AML-193 (cell line): ENCODE results near the gene RAP1GAP.
"Not testable (repeated sequence)": the region's sequence is repeated elsewhere in the genome, so short reads cannot be mapped to it uniquely, and the experiment has no call there.

Experiments
- DNase-seq, 2 experiments: peaks; one replicate each; lab custom pipeline; 2025; lab: John Stamatoyannopoulos, UW

RAP1GAP gene

DNA sequence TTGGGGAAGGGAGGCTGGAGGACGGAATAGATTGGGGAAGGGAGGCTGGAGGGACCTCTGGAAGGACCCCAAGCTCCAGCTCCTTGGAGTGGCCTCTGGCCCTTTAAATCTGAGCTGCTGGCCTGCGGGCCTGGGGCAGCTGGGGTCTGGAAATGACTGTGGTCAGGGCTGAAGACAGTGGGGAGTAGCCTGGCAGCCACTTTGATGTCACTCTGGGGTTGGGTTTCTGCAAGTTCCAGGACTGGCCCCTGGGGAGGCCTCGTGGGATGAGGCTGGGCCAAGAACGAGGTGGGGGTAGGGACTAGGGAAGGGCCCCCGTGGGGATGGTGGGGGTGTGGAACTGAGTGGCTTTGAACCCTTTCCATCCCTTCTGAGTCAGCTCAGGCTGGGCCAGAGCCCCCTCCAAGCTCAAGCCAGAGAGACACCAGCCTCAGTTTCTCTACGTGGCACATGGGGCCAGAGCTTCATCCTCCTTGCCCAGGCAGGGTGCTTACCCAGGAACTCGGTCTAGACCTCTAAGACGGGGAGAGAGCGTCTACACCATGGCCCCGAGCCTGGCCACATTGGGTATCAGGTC, 100.3 kb downstream of the RAP1GAP start:
- no peak for DNase-seq

DNA sequence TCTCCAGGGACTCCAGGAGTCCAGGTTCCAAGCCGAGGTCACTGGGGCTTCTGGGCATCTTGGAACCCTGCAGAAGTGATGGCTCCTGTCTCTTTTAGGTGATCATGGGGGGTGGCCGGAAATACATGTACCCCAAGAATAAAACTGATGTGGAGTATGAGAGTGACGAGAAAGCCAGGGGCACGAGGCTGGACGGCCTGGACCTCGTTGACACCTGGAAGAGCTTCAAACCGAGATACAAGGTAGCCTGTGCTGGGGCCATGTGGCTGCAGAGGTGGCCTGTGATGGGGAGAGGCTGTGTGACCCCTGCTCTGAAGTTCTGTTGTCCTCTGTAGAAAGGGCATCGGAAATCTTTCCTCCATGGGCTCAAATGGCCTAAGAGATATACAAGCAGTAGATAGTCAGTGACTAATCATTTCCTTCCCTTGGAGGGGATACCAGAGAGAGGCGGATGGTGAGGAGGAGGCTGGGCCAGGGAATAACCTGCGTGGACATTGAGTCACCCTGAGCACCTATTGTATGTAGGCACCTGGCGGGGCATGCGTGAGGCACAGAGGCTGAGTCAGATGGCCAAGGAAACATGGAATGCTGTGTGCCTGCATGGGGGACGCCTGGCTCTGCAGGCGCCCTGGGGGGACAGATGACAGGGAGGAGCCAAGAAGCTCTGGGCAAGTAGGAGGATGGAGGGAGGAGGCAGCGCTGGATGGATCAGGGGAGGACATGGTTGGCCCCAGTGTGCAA, 101.0 kb downstream of the RAP1GAP start:
- no peak for DNase-seq

DNA sequence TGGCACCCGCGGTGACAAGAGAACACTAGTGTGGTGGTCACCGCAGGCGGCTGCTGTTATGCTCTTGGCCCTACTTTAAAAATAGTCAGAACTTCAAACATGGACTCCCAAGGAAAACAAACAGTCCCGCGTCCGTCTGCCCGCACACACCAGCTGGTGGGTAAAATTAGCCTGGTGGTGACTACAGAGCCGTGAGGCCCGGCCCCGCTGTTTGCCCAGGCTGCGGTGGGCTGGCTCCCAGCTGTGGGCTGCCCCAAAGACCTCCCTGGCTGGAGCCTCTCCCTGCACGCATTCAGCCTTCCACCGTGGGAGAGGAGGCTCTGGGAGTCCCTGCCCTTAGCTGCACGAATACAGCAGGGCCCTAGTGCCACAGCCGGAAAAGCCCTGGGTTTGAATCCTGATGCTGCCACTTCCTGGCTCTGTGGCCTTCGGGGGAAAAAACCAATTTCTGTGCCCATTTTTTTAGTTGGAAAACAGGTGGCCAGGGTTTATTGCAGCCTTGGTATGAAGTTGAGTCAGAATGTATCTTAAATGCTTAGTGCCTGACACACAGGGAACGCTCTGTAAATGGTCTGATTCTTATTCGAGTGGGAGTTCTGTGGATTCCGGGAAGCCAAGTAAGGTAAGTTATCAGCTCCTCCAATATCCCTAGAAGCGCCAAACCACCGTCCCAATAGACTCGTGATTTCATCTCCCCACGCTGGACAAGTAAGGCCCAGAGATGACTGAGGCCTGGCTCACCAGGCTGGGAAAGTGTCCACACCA, 101.7 kb downstream of the RAP1GAP start:
- DNase-seq = no peak

DNA sequence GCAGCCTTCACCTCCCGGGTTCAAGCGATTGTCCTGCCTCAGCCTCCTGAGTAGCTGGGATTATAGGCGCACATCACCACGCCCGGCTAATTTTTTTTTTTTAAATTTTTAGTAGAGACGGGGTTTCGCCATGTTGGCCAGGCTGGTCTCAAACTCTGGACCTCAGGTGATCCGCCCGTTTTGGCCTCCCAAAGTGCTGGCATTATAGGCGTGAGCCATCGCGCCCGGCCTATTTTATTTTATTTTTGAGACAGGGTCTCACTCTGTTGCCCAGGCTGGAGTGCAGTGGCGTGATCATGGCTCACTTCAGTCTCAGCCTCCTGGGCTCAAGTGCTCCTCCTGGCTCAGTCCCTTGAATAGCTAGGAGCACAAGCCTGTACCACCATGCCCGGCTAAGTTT, 102.8 kb downstream of the RAP1GAP start:
- DNase-seq = not testable (repeated sequence)

DNA sequence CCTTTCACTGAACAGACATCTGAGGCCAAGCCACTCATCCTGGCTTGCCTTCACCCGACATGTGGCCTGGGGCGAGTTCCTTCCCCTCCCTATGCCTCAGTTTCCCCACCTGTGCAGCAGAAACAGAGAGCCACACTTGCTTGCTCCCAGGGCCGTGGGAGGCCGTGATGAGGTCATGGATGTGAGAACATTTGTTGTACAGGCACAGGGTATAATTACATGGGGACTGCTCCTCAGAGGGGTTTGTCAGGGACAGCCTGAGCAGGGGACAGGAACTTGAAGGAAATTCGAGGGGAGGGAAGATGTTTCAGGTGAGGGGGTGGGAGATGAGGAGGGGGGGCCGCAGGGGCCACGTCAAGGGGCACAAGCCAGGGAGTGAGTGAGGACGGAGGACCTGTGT, 103.9 kb downstream of the RAP1GAP start:
- no peak for DNase-seq

DNA sequence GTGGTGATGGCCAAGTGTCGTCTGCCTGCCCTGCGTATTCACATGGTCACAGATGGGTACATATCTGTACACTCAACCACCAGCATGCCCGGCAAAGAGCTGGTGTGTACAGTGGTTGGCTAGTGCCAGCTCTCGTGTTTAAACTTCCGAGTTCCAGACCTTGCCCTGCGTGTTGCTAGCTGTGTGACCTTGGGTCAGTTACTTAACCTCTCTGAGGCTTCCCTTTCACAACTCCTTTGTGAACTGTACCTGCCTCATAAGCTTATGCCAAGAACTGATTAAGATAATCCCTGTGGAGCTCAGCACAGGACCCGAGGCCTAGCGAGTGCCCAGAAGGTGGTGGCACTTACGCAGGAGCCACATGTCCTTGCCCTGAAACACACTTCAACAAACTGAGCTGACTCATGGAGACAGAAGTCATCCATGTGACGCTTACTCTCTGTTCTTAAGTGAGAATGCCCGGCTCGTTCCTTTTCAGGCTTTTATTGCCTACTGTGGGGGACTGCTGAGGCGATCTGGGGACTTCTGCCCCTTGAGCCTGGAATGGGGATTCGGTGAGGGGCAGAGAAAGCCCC, 104.5 kb downstream of the RAP1GAP start:
- DNase-seq = no peak

DNA sequence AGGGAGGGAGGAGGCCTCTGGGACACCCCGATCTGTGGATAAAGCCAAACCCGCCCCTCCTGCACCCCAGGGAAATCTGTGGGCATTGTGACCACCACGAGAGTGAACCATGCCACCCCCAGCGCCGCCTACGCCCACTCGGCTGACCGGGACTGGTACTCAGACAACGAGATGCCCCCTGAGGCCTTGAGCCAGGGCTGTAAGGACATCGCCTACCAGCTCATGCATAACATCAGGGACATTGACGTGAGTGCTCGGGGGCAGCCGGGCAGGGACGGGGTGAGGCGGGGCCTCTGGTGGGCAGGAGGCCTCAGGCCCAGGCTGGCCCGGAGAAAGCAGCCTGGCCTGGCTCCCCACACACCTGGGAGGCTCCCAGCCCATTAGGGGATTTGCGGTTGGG, 105.2 kb downstream of the RAP1GAP start:
- no peak for DNase-seq

DNA sequence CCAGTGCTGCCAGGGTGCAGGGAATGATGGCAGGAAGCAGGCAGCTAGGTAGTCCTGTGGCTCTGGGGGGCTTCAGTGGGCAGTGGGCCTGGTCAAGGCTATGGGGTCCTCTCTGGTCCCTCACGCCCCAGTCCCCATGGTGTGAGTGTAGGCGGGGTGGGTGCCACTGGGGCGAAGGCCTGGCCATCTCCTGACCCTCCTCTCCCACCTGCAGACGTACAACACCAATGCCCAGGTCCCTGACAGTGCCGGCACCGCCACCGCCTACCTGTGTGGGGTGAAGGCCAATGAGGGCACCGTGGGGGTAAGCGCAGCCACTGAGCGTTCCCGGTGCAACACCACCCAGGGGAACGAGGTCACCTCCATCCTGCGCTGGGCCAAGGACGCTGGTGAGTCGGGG, 106.3 kb downstream of the RAP1GAP start:
- DNase-seq = no peak

DNA sequence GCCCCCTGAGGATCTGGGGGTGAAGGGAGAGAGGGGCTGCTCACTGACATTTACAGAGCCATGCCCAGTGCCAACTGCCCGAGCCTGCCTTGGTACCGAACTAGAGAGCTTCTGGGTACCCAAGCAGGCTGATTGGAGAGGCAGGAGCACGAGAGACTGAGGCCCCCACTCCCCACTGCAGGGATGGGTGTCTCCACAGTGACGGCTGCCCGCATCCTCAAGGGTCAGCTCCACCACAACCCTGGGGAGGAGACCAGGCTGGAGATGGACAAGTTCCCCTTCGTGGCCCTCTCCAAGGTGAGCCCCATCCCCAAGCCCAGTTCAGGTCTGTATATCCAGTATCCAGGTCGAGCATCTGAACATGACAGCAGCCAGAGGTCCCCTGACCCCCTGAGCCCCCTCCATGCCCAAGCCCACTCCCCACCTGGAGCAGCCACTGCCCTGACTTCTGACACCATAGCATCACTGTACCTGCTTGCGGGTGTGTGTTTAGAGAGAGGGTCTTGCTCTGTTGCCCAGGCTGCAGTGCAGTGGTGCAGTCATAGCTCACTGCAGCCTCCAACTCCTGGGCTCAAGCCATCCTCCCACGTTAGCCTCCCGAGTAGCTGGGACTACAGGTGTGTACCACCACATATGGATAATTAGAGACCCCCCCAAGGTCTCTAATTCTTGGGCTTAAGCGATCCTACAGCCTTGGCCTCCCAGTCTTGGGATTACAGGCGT, 108.1 kb downstream of the RAP1GAP start:
- no peak for DNase-seq

DNA sequence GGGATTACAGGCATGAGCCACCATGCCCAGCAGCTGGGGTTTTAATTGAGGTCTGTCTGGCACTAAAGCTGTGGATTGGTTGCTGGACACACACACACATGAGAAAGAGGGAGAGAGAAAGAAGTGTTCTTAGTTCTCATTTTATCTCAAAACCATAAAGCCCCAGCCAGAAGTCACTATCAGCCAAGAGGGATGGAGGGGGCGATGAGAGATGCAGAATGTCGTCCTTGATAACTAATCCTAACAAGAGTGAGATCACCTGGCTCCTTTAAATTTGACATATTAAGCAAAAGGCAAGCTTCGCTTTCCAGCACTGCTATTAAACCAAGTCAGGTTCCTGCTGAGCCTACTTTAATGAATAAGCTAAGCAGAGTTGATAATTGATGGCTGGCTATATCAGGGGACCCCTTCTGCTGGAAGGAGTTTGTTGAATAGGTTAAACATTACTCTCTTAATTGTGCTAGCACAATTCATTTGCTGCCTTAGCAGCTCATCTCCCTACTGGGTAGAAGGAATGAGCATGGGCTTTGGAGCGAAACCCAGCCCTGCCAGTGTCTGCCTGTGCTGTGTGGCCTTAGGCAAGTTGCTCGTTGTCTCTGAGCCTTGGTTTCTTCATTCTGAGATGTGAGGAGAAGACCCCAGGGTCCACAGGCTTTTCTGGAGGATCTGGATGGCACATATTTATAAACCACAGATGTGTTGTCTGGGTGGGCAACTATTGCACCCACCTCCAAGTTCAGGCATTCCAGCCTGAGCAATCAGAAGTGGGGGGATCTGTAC, 109.2 kb downstream of the RAP1GAP start:
- DNase-seq = no peak

DNA sequence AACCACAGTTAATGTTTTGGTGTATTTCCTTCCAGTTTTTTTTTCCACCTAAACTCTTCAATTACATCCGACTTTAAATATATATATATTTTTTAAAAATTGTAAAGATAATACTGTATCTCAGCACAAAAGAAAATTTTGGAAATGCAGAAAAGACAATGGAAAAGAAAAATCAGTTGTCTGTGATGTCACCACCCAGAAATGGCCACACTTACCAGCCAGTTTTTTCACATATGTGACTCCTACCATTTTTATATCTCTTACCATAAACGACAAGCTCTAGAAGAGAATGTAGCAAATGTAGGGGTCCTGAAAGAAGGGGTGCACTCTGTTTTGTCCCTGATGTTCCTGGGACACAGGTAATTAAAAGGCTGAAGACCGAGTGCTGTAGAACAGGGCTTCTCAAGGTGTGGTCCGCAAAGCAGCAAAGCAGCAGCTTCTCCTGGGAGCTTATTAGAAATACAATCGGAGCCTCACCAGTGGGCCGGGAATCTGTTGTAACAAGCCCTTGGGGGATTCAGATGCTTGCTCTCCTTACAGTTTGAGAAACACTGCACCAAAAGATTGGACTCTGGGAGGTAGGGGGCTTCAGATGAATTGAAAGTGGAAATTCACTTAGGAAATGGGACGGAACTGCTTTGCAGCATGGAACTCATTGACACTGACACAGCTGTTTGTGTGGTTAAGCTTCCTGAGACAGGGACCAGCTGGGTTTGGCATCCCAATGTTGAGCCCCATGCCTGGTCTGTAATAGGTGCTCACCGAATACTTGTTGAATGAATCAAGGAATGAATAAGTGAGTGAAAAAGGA, 115.8 kb downstream of the RAP1GAP start:
- no peak for DNase-seq

DNA sequence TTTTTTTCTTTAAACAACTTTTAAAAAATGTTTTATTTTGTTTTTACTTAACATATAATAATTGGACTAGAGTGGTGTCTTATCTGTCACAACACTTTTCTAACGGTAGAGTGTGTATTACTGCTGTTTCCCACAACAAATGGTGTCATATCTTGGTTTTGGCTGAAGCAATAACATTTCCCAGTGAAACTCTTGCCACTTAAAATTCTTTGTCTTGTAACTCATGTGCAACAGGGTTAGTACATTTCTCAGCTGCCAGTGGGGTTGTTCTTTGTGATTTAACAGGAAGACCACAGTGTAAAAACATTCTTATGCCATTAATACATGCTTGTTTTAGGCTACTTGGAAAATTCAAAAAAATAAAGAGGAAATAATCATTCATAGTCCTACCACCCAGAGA, 116.4 kb downstream of the RAP1GAP start:
- DNase-seq = peak in 1 of 2 experiments; percentile 22

DNA sequence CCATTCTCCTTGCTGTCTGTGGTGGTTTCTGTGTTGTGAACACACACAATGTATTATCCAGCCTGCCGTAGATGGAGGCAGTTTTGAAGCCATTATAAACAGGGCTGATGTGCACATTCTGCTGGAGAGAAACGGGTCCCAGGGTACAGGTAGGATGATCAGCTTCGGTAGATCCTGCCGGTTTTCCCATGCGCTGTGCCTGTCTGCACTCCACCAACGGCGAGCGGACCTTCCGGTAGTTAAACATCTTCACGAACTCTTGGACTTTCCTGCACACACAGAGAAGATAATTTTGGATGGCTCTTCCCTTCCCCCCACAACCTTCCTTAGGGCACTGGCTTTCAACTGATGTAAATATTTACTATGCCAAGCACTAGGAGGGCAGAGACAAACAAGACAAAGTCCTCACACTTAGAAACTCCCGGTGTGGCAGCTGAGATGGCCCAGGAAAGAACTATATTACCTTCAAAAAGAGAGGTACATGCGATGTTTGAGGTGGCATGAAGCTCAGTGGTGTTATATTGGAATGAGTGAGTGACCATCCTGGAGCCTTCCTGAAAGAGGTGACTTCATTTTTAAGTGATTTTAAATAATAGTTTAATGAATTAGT, 118.2 kb downstream of the RAP1GAP start:
- DNase-seq = no peak

DNA sequence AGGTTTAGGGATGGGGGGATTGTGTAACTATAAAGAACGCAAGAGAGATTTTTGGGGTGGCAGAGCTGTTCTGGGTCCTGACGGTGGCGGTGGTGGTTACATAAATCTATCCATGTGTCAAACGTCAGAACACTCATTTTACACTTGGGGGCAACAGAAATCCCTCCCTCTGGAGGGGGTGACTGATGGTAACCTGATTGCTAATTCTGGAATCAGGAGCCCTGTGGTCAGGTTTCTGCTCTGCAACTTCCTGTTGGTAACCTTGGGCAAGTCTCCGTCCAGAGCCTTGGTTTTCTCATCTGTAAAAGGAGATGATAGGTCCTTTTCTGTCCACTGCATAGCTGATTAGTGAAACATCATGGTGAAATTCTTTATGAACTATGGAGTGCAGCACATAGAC, 119.1 kb downstream of the RAP1GAP start:
- peak in 1 of 2 experiments; percentile 7 for DNase-seq

DNA sequence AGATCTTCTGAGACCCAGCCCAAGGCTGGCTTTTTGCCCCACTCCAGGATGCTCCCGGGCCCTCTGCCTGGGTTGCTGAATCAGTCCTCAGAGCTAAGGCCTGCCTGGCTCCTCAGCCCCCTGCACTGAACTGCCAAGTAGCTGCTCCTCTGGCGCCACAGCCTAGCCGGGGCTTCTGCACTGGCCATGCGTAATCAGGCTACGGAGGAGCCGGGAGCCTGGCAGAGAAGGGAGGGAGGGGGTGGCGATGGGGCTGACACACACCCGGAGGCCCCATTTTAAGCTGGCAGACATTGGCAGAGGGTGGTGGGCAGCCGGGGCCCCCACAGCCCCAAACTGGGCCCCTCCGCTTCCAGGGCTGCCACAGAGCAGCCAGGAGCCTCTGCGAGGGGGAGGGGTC, 121.3 kb downstream of the RAP1GAP start:
- no peak for DNase-seq
